Ascending aorta (tissue), 2 donors: ENCODE measurements around the gene PPP4R1. TPM values are rescaled to one million over a fixed set of nuclear protein-coding genes. Genes with fewer than 3 reads are reported as not detected.

ENCODE experiments used
- DNase-seq, 2 donors: peaks; one replicate each; pipeline ENCODE4 v3.0.0-alpha.2; 2019; ENCODE audit warnings: low spot score in 2 of 2
- H3K27ac ChIP-seq, 2 donors: fragments of 200-600 bp; sonication (generic); one replicate each; pipeline ENCODE4 v1.5.1; 2016 to 2017; ENCODE audit warnings: mild to moderate bottlenecking in 1 of 2
- H3K27me3 ChIP-seq: fragments of 200-600 bp; sonication (generic); one replicate; pipeline ENCODE4 v1.5.1; 2017
- H3K36me3 ChIP-seq, 2 donors: fragments of 200-600 bp; sonication (generic); one replicate each; pipeline ENCODE4 v1.5.1; 2016
- H3K4me1 ChIP-seq, 2 donors: fragments of 200-600 bp; sonication (generic); one replicate each; pipeline ENCODE4 v1.5.1; 2016 to 2017; ENCODE audit warnings: mild to moderate bottlenecking in 1 of 2
- H3K4me3 ChIP-seq, 2 donors: fragments of 200-600 bp; sonication (generic); one replicate each; pipeline ENCODE4 v1.5.1; 2016 to 2017; ENCODE audit warnings: mild to moderate bottlenecking in 1 of 2
- H3K9me3 ChIP-seq, 2 donors: fragments of 200-600 bp; sonication (generic); one replicate each; pipeline ENCODE4 v1.5.1; 2016
- CTCF ChIP-seq, 3 experiments: fragments of 200-600 bp in 2 of 3; fragments of 450-650 bp in 1 of 3; sonication (generic) in 2 of 3; IDR thresholded peaks; one replicate each; pipeline ENCODE4 v1.5.1; 2016 to 2019; ENCODE audit warnings: antibody characterized with exemption in 3 of 3, mild to moderate bottlenecking in 1 of 3, moderate library complexity in 1 of 3
- intact Hi-C: fragments of 100-400 bp; cut with DNase I; formaldehyde crosslinking; loops from one replicate; pipeline ENCODE4 v1.15.1; 2023
- total RNA-seq: library from RNA; depleted of rRNA; stranded (reverse); fragments of >200 nt; gene quantifications from one replicate; pipeline ENCODE4 v1.1.0, GENCODE V29; 2016

Gene PPP4R1
- total RNA-seq, 1 donor from 2014 or later: 34.4 TPM

- DNase-seq: no peak
Observed at GRCh38 chr18:9574473-9575115, 39.8 kb downstream of the PPP4R1 start.

GRCh38 chr18:9571546-9571945 lies 42.8 kb downstream of the PPP4R1 start:
- Histone ChIP-seq H3K27ac (no peak overlapping the region), H3K27me3 (no peaks in the 10 kb centered on the region), H3K36me3 (peaks cover 33 to 54% of the 10 kb centered on the region in 2 donors), H3K4me1 (no peaks in the 10 kb centered on the region), H3K9me3 (no peaks in the 10 kb centered on the region), H3K4me3 (no peak overlapping the region)
- intact Hi-C loops: no loop called here
- no peak for TF ChIP-seq CTCF (IDR thresholded peaks at IDR 0.05)
- no peak for DNase-seq

More at GRCh38 chr18:9574473-9575115, 39.8 kb downstream of the PPP4R1 start:
- H3K9me3 ChIP-seq: no peaks in the 10 kb centered on the region
- H3K27ac ChIP-seq: no peak overlapping the region
- no peak overlapping the region for H3K4me3 ChIP-seq
- peaks cover 31 to 42% of the 10 kb centered on the region in 2 donors for H3K36me3 ChIP-seq
- no peaks in the 10 kb centered on the region for H3K4me1 ChIP-seq
- TF ChIP-seq CTCF (IDR thresholded peaks at IDR 0.05): no peak
- H3K27me3 ChIP-seq: no peaks in the 10 kb centered on the region
- intact Hi-C loops: loop anchor here (1.0 to 2.0 kb wide), 2 partner anchors 38 to 99 kb away; no protein-coding TSS in a partner anchor

- DNase-seq: no peak
- H3K27ac ChIP-seq: no peak overlapping the region
- H3K36me3 ChIP-seq: peaks cover 33 to 54% of the 10 kb centered on the region in 2 donors
- no peaks in the 10 kb centered on the region for H3K27me3 ChIP-seq
- peaks cover 0 to 6% of the 10 kb centered on the region in 2 donors for H3K4me1 ChIP-seq
- intact Hi-C loops: no loop called here
- no peak for TF ChIP-seq CTCF (IDR thresholded peaks at IDR 0.05)
- H3K9me3 ChIP-seq: no peaks in the 10 kb centered on the region
- no peak overlapping the region for H3K4me3 ChIP-seq
Observed at GRCh38 chr18:9570255-9570654, 44.1 kb downstream of the PPP4R1 start.

- H3K27me3 ChIP-seq: no peaks in the 10 kb centered on the region
- no peaks in the 10 kb centered on the region for H3K9me3 ChIP-seq
- H3K4me3 ChIP-seq: no peak overlapping the region
- no peak for DNase-seq
- peaks cover 0 to 9% of the 10 kb centered on the region in 2 donors for H3K4me1 ChIP-seq
- peaks cover 28 to 48% of the 10 kb centered on the region in 2 donors for H3K36me3 ChIP-seq
- TF ChIP-seq CTCF (IDR thresholded peaks at IDR 0.05): no peak
- no peak overlapping the region for H3K27ac ChIP-seq
- intact Hi-C loops: no loop called here
Observed at GRCh38 chr18:9569178-9569577, 45.2 kb downstream of the PPP4R1 start.

GRCh38 chr18:9568186-9568585 lies 46.2 kb downstream of the PPP4R1 start:
- peaks cover 27 to 44% of the 10 kb centered on the region in 2 donors for H3K36me3 ChIP-seq
- no peaks in the 10 kb centered on the region for H3K27me3 ChIP-seq
- peaks cover 0 to 11% of the 10 kb centered on the region in 2 donors for H3K4me1 ChIP-seq
- no peaks in the 10 kb centered on the region for H3K9me3 ChIP-seq
- DNase-seq: no peak
- no peak for TF ChIP-seq CTCF (IDR thresholded peaks at IDR 0.05)
- H3K27ac ChIP-seq: no peak overlapping the region
- no peak overlapping the region for H3K4me3 ChIP-seq
- intact Hi-C loops: no loop called here
